Measurements from ENCODE around the gene BLVRB. TPM values are rescaled to one million over a fixed set of nuclear protein-coding genes. Genes with fewer than 3 reads are reported as not detected.

BLVRB gene
- total and polyA plus RNA-seq, 9 of the 15 experiments (the other 6 are each of a cell fraction or from before 2014, with no cell fraction given), result 81.1 to 749 (median 331) TPM

DNA sequence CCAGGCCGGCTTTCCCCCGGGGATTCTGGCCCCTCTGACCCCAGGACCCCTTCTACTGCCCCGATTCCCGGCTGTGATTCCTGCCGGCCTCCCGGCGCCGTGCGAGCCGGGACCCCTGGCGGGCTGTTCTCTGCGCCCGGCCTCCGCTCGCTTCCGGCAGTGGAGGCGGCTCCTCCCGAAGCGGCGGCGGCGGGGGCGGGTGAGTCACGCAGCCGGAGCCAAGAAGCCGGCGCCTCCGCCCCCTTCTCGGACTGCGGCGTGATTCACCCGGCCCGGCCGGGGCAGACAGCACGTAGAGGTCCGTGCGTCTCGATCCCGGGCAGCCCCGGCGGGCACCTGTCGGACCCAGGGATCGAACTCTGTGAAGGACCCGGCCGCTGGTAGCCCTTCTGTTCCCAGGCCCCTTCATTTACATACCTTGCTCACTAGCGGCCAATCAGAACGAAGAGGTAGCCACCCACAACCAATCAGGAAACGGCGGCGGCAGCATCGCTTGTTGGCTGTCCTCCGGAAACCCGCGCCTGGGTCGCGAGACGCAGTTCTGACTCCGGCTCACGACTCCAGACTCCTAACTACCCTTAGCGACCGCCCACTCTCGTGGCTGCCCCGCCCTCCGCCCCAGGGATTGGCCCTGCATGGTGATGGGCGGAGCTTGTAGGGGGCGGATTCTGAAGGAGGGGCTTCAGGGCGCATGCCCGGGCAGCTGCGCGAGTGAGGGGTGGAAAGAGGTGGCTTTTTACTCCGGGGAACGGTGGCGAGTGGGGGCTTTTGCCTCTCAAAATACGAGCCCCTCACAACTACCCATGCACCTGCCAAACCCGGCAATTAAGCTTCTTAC, 39.9 kb downstream of the BLVRB start, which contains the start of gene SERTAD1 (continued):
- TF ChIP-seq RBM25 (IDR thresholded peaks at IDR 0.05; ENCODE audit: low read depth, low read length, severe bottlenecking) (peak; percentile 76), ZNF445 (CRISPR knock-in tag; IDR thresholded peaks at IDR 0.05; ENCODE audit: low read depth) (no peak), CCAR2 (IDR thresholded peaks at IDR 0.05; ENCODE audit: low read depth, low read length) (no peak), HDGF (IDR thresholded peaks at IDR 0.05) (no peak), DNMT1 (IDR thresholded peaks at IDR 0.05) (no peak), ZNF507 (tag; conservative IDR thresholded peaks at IDR 0.05) (no peak), POLR2G (IDR thresholded peaks at IDR 0.05; ENCODE audit: low read depth, low read length) (peak; percentile 100), SMAD3 (CRISPR knock-in tag; conservative IDR thresholded peaks at IDR 0.05) (no peak), MYC (IDR thresholded peaks at IDR 0.05; ENCODE audit: low read depth, low read length) (0 out of 2 replicates have a peak, but pooled peaks have one; percentile 48), MYC (CRISPR knock-in tag; IDR thresholded peaks at IDR 0.05; ENCODE audit: borderline replicate concordance, low read depth) (no peak), HEY1 (CRISPR knock-in tag; IDR thresholded peaks at IDR 0.05; ENCODE audit: borderline replicate concordance) (no peak), GABPA (tag; conservative IDR thresholded peaks at IDR 0.05; ENCODE audit: low read depth) (peak; percentile 66), CBX8 (IDR thresholded peaks at IDR 0.05; ENCODE audit: borderline replicate concordance, extremely low read depth, low read depth, low read length, poor library complexity, severe bottlenecking) (no peak), PHF20 (IDR thresholded peaks at IDR 0.05; ENCODE audit: partially characterized antibody) (peak; percentile 53), ZNF766 (CRISPR knock-in tag; conservative IDR thresholded peaks at IDR 0.05) (no peak), EZH2 (IDR thresholded peaks at IDR 0.05; ENCODE audit: borderline replicate concordance, low read depth, low read length) (no peak), SMC3 (conservative IDR thresholded peaks at IDR 0.05; ENCODE audit: insufficient read depth, low read depth, low read length) (0 out of 2 replicates have a peak, but pooled peaks have one; percentile 17), KLF16 (IDR thresholded peaks at IDR 0.05) (no peak), SMARCA5 (IDR thresholded peaks at IDR 0.05) (no peak), HNRNPH1 (optimal IDR thresholded peaks at IDR 0.05; ENCODE audit: low read depth, low read length) (no peak), ZBTB1 (CRISPR knock-in tag; IDR thresholded peaks at IDR 0.05; ENCODE audit: borderline replicate concordance, low read depth) (no peak)
- TF ChIP-seq, protein P1, sequence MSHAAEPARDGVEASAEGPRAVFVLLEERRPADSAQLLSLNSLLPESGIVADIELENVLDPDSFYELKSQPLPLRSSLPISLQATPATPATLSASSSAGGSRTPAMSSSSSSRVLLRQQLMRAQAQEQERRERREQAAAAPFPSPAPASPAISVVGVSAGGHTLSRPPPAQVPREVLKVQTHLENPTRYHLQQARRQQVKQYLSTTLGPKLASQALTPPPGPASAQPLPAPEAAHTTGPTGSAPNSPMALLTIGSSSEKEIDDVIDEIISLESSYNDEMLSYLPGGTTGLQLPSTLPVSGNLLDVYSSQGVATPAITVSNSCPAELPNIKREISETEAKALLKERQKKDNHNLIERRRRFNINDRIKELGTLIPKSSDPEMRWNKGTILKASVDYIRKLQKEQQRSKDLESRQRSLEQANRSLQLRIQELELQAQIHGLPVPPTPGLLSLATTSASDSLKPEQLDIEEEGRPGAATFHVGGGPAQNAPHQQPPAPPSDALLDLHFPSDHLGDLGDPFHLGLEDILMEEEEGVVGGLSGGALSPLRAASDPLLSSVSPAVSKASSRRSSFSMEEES (CRISPR knock-in tag; IDR thresholded peaks at IDR 0.05), result no peak
- TF ChIP-seq, protein P2, sequence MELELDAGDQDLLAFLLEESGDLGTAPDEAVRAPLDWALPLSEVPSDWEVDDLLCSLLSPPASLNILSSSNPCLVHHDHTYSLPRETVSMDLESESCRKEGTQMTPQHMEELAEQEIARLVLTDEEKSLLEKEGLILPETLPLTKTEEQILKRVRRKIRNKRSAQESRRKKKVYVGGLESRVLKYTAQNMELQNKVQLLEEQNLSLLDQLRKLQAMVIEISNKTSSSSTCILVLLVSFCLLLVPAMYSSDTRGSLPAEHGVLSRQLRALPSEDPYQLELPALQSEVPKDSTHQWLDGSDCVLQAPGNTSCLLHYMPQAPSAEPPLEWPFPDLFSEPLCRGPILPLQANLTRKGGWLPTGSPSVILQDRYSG (tag; conservative IDR thresholded peaks at IDR 0.05; ENCODE audit: low read depth), result no peak
- TF ChIP-seq, protein P3, sequence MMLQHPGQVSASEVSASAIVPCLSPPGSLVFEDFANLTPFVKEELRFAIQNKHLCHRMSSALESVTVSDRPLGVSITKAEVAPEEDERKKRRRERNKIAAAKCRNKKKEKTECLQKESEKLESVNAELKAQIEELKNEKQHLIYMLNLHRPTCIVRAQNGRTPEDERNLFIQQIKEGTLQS (IDR thresholded peaks at IDR 0.05), result peak; percentile 91
- TF ChIP-seq, protein P3 (CRISPR knock-in tag; conservative IDR thresholded peaks at IDR 0.05), result peak; percentile 94; the same call in 1 of the 2 replicates

Data from K562 (cell line).